ENCODE data around the gene AKR1D1.
"Not testable (repeated sequence)": the region's sequence is repeated elsewhere in the genome, so short reads cannot be mapped to it uniquely, and the experiment has no call there.

The AKR1D1 gene

DNA sequence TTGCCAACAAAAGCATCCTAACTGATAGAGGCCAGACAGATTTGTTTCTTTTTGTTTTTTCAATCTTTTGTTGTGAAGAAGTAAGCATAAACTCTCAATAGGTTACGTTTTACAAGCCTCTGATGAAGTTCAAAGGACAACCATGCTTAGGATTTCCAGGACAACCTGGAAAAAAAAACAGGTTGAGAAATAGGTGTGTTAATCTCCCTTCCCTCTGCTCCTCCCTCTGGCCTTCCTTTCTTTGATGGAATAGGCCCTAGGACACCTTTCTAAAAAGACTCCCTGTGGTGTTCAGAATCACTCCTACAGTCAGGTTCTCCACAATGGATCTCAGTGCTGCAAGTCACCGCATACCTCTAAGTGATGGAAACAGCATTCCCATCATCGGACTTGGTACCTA lies at the start of gene AKR1D1:
AKR1D1 (plus strand) TSS at position 264 of the 400 bp plus-strand sequence; CDS start at position 324, 60 bp downstream.
- no peak for DNase-seq (ENCODE audit: low spot score)

- no peak for DNase-seq (ENCODE audit: low spot score)
Measured at GRCh38 chr7:138027100-138027499, 49.2 kb upstream of the AKR1D1 start.

GRCh38 chr7:138029126-138029525 lies 47.1 kb upstream of the AKR1D1 start:
- DNase-seq (ENCODE audit: low spot score) = no peak

DNA sequence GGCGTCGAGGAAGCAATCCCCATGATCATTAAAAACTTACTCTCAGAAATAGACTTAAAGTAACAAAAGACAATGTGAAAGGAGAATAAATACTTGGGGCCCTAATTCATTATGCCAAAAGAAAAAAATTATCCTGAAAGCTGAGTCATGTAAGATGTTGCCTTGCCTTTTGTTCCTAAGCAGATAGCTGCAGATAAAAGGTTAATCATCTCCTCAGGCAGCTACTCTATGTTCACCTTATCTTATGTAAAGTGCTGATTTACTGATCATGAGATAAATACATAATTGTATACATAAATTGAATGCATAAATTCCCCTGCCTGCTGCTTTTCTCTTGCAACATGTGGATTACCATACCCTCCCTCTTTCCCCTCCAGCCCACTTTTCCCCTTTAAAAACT lies 46.3 kb upstream of the AKR1D1 start:
- DNase-seq (ENCODE audit: low spot score) = no peak

- DNase-seq (ENCODE audit: low spot score) = no peak
Measured at GRCh38 chr7:138030679-138031351, 45.4 kb upstream of the AKR1D1 start.

DNA sequence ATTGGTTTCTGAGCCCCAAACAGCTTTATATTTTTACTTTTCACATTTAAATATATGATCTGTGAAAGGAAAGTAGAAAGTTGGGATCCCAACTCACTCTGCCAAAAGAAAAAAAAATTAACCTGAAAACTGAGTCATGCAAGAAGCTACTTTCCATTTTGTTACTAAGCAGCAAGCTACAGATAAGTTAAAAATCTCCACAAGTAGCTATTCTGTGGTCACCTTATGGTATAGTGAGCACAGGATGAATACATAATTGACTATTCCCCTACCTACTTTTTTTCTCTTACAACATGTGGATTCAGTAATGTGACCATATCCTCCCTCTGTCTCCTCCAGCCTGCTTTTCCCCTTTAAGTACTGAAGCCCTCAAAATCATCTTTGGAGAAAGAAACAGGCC lies 44.1 kb upstream of the AKR1D1 start:
- DNase-seq (ENCODE audit: low spot score) = no peak

GRCh38 chr7:138032770-138033169 lies 43.5 kb upstream of the AKR1D1 start:
- no peak for DNase-seq (ENCODE audit: low spot score)

DNA sequence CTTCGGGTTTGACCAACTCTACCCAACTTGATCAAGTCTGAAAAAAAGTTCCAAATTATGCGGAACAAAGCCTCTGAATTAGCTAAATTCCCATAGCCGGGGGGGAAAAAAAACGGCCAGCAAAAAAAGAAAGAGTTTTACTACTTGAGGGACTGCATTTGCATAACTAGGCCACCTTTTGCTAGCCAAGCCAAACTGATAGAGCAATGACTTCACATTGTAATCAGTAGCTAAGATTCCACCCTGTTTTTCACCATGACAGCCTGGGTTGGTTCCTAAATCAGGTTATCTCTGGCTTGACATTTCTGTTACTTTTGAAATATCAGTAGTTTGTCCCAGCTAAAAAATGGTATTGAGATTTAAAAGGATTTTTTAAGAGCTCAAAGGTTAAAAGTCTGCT lies 43.0 kb upstream of the AKR1D1 start:
- no peak for DNase-seq (ENCODE audit: low spot score)

GRCh38 chr7:138036135-138036534 lies 40.1 kb upstream of the AKR1D1 start:
- no peak for DNase-seq (ENCODE audit: low spot score)

- DNase-seq (ENCODE audit: low spot score) = not testable (repeated sequence)
Measured at GRCh38 chr7:138040063-138040462, 36.2 kb upstream of the AKR1D1 start.

GRCh38 chr7:138044897-138045296 lies 31.4 kb upstream of the AKR1D1 start:
- DNase-seq (ENCODE audit: low spot score) = no peak

DNA sequence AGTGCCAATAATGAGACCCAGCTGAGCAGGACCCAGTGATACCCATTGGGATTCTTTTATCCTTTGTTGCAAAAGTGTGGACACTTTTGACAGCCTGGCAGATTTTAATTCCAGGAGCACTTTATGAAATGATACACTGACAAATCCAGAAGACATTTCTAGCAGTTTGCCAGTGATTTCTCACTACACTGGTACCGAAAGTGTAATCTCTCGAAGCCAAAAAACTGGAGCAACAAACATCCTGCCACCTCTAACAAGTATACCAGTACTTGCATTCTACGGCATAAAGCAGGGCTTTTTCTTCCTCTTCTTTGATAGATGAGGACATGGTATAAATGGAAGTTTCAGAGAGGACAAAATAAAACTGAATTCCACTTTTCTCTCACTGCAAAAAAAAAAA lies 28.4 kb upstream of the AKR1D1 start:
- DNase-seq (ENCODE audit: low spot score) = no peak

- no peak for DNase-seq (ENCODE audit: low spot score)
Measured at GRCh38 chr7:138049505-138050116, 26.6 kb upstream of the AKR1D1 start.

DNA sequence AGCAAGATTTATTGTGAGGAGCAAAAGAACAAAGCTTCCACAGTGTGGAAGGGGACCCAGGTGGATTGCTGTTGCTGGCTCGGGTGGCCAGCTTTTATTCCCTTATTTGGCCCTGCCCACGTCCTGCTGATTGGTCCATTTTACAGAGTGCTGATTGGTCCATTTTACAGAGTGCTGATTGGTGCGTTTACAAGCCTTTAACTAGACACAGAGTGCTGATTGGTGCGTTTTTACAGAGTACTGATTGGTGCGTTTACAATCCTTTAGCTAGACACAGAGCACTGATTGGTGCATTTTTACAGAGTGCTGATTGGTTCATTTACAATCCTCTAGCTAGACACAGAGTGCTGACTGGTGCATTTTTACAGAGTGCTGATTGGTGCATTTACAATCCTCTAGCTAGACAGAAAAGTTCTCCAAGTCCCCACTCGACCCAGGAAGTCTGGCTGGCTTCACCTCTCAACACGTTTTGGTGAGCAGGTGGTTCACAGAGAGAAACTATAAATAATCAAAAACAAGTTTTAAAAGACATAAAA lies 24.5 kb upstream of the AKR1D1 start:
- DNase-seq (ENCODE audit: low spot score) = not testable (repeated sequence)

- no peak for DNase-seq (ENCODE audit: low spot score)
Measured at GRCh38 chr7:138052696-138053095, 23.6 kb upstream of the AKR1D1 start.

- not testable (repeated sequence) for DNase-seq (ENCODE audit: low spot score)
Measured at GRCh38 chr7:138055698-138056097, 20.6 kb upstream of the AKR1D1 start.

GRCh38 chr7:138063400-138063799 lies 12.9 kb upstream of the AKR1D1 start:
- DNase-seq (ENCODE audit: low spot score) = no peak

DNA sequence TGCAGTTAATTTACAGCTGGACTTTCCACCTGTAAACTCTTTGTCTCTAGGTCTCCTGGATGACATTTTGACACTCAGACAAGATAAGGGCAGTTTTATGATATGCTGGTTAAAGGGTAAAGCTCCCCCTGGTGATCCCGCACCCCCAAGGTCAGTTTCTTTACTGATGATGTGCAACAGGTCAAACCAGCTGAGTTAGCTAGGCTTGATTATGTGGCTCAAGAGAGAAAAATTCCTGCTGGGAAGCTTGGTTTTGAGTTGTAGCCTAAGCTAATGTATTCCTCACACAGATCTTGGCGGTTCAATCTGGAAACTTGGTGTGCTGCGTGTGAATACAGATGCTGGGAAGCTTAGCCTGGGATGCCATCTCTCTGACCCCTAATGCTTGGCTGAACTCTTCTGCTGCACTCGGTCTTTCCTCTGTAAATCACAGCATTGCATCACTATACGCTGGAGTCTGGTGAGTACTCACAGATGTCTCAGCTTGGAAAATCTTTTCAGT lies 11.4 kb upstream of the AKR1D1 start:
- DNase-seq (ENCODE audit: low spot score) = no peak

- no peak for DNase-seq (ENCODE audit: low spot score)
Measured at GRCh38 chr7:138065827-138066226, 10.4 kb upstream of the AKR1D1 start.

DNA sequence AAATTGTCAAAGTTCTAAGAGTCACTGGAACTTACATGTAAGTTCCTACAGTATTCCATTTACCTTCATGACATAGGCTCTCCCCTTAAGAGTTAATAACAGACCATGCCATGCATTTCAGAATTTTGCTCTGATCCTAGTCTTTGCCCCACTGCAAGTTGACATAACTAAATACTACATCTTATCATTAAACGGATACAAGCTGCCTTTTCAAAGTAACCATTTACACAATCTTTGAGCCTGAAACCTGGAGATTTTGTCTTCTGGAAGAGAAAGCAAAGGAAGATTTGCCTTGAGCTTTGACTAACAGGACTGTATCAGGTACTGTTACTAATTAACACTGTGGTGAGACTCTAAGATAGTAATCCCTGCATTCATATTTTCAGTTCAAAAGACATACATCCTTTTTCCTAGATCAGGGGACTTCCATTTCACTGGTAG lies 9.3 kb upstream of the AKR1D1 start:
- no peak for DNase-seq (ENCODE audit: low spot score)

- DNase-seq (ENCODE audit: low spot score) = no peak
Measured at GRCh38 chr7:138067774-138068173, 8.5 kb upstream of the AKR1D1 start.

DNA sequence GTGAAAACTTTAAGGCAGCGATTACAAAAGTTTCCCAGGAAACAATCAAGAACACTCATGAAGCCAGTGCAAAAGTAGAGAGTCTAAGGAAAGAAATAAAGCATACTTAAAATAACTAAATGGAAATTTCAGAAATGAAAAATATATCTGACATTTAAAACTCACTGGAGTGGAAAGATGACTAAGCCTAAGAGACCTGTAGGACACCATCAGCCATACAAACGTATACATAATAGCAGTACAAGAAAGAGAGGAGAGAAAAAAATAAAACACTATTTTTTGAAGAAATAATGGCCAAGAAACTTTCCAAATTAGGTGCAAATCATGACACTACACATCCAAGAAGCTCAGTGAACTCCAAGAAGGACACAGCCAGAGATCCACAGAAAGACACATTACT lies 5.4 kb upstream of the AKR1D1 start:
- DNase-seq (ENCODE audit: low spot score) = no peak

GRCh38 chr7:138072726-138073125 lies 3.5 kb upstream of the AKR1D1 start:
- no peak for DNase-seq (ENCODE audit: low spot score)

Measured in hematopoietic multipotent progenitor cell treated with erythropoietin and hydrocortisone succinate and interleukin-3 and kit ligand, for 15 days (in vitro differentiated cells).